SK-N-SH (cell line): ENCODE measurements around the gene DUSP1. TPM values are rescaled to one million over a fixed set of nuclear protein-coding genes. Genes with fewer than 3 reads are reported as not detected.
A peak's percentile ranks its signal among the peaks of the same experiment; 100 is the strongest.

ENCODE experiments used
- CTCF ChIA-PET: fragments of 300-600, 350-600 bp; formaldehyde crosslinking; extraction: SDS; loops from one replicate; lab custom pipeline; 2021; lab: Yijun Ruan, JAX
- POLR2A ChIA-PET: fragments of 350-600 bp; sonication (Branson Sonifier 250); formaldehyde crosslinking; extraction: SDS; loops from one replicate; lab custom pipeline; 2020; ENCODE audit warnings: antibody characterized with exemption, inconsistent platforms; lab: Yijun Ruan, JAX
- DNase-seq: peaks from one replicate; pipeline ENCODE4 v3.0.0; 2012
- H2AFZ ChIP-seq: fragments of 200-600 bp; sonication (generic); 2 replicates; pipeline ENCODE4 v1.8.1; 2016; ENCODE audit warnings: antibody characterized with exemption, mild to moderate bottlenecking, low read depth
- H3F3A ChIP-seq: fragments of 200-600 bp; sonication (generic); replicated peaks from 2 replicates; pipeline ENCODE3; 2016; ENCODE audit warnings: antibody characterized with exemption, mild to moderate bottlenecking; ENCODE audit not compliant: insufficient read depth
- H3K27ac ChIP-seq, 2 experiments: fragments of 200-500 bp in 1 of 2; fragments of 200-600 bp in 1 of 2; sonication (Bioruptor generic) in 1 of 2; sonication (generic), shearing (Covaris generic) in 1 of 2; 2 replicates each; pipeline versions ENCODE4 v1.5.1 to v1.6.1; 2014 to 2016; ENCODE audit warnings: low read depth in 2 of 2, inconsistent platforms in 1 of 2, low read length in 1 of 2, mild to moderate bottlenecking in 1 of 2, mixed read lengths in 1 of 2
- H3K27me3 ChIP-seq: fragments of 200-600 bp; sonication (generic), shearing (Covaris generic); 2 replicates; pipeline ENCODE4 v1.6.1; 2016; ENCODE audit warnings: mixed run types; ENCODE audit not compliant: insufficient read depth
- H3K36me3 ChIP-seq, 2 experiments: fragments of 200-500 bp in 1 of 2; fragments of 200-600 bp in 1 of 2; sonication (Bioruptor generic) in 1 of 2; sonication (generic) in 1 of 2; replicated peaks in 1 of 2; 2 replicates each; pipeline versions ENCODE3 to v1.5.1; 2014 to 2016; ENCODE audit warnings: low read length in 1 of 2, mild to moderate bottlenecking in 1 of 2; ENCODE audit not compliant: insufficient read depth in 2 of 2, control insufficient read depth in 1 of 2
- H3K4me1 ChIP-seq, 2 experiments: fragments of 200-500 bp in 1 of 2; fragments of 200-600 bp in 1 of 2; sonication (Bioruptor generic) in 1 of 2; sonication (generic), shearing (Covaris generic) in 1 of 2; 2 replicates each; pipeline versions ENCODE4 v1.5.1 to v1.6.1; 2014 to 2016; ENCODE audit warnings: low read depth in 1 of 2, low read length in 1 of 2, mixed run types in 1 of 2; ENCODE audit not compliant: insufficient read depth in 2 of 2, control insufficient read depth in 1 of 2
- H3K4me2 ChIP-seq: fragments of 200-600 bp; sonication (generic), shearing (Covaris generic); 2 replicates; pipeline ENCODE4 v1.6.1; 2017; ENCODE audit warnings: mixed run types
- H3K4me3 ChIP-seq, 2 experiments: fragments of 200-500 bp in 1 of 2; fragments of 200-600 bp in 1 of 2; sonication (Bioruptor generic) in 1 of 2; sonication (generic), shearing (Covaris generic) in 1 of 2; 2 replicates each; pipeline versions ENCODE4 v1.5.1 to v1.8.1; 2014 to 2016; ENCODE audit warnings: low read depth in 2 of 2, inconsistent platforms in 1 of 2, low read length in 1 of 2, mild to moderate bottlenecking in 1 of 2, mixed read lengths in 1 of 2, moderate library complexity in 1 of 2
- H3K79me2 ChIP-seq: fragments of 200-600 bp; sonication (generic); 2 replicates; pipeline ENCODE4 v1.8.1; 2017; ENCODE audit warnings: mild to moderate bottlenecking; ENCODE audit not compliant: insufficient read depth
- H3K9ac ChIP-seq: fragments of 200-600 bp; sonication (generic); 2 replicates; pipeline ENCODE4 v1.6.1; 2017; ENCODE audit warnings: mixed run types
- H3K9me2 ChIP-seq: fragments of 200-600 bp; sonication (generic); 2 replicates; pipeline ENCODE4 v1.6.1; 2017; ENCODE audit warnings: mixed run types
- H3K9me3 ChIP-seq: fragments of 200-600 bp; sonication (generic); 2 replicates; pipeline ENCODE4 v1.6.1; 2017; ENCODE audit warnings: mixed run types, mild to moderate bottlenecking, moderate library complexity
- H4K20me1 ChIP-seq: fragments of 200-600 bp; sonication (generic); 2 replicates; pipeline ENCODE4 v1.6.1; 2017; ENCODE audit warnings: mild to moderate bottlenecking, mixed run types; ENCODE audit not compliant: insufficient read depth
- CHD2 ChIP-seq: fragments of 150-350 bp; IDR thresholded peaks from 2 replicates; pipeline ENCODE4 v1.6.1; 2018; ENCODE audit warnings: low read length; ENCODE audit not compliant: partially characterized antibody
- EP300 ChIP-seq, 2 experiments: IDR thresholded peaks; 2 replicates each; pipeline versions ENCODE4 v1.4.0 to v1.6.1; 2012; ENCODE audit warnings: borderline replicate concordance in 1 of 2, low read depth in 1 of 2, low read length in 1 of 2
- EZH2phosphoT487 ChIP-seq: fragments of 200-600 bp; sonication (generic); IDR thresholded peaks from 2 replicates; pipeline ENCODE4 v1.6.1; 2017; ENCODE audit warnings: low read depth, mixed run types, mild to moderate bottlenecking, antibody characterized with exemption, moderate library complexity, borderline replicate concordance
- FOSL2 ChIP-seq: IDR thresholded peaks from 2 replicates; pipeline ENCODE4 v1.4.0; 2012; ENCODE audit warnings: low read depth, mild to moderate bottlenecking, moderate library complexity, borderline replicate concordance
- FOXJ3 ChIP-seq: sonication (generic); formaldehyde crosslinking; IDR thresholded peaks from 2 replicates; pipeline ENCODE4 v1.5.1; 2020; ENCODE audit warnings: mild to moderate bottlenecking, missing genetic modification reagents
- IRF3 ChIP-seq: fragments of 150-350 bp; IDR thresholded peaks from 2 replicates; pipeline ENCODE4 v1.6.1; 2016; ENCODE audit warnings: mild to moderate bottlenecking, low read depth, low read length
- JUND ChIP-seq: IDR thresholded peaks from 2 replicates; pipeline ENCODE4 v1.4.0; 2012
- MAX ChIP-seq: IDR thresholded peaks from 2 replicates; pipeline ENCODE4 v1.4.0; 2012; ENCODE audit warnings: low read depth
- MEF2A ChIP-seq: IDR thresholded peaks from 2 replicates; pipeline ENCODE4 v1.4.0; 2012; ENCODE audit warnings: low read depth, borderline replicate concordance
- MXI1 ChIP-seq: IDR thresholded peaks from 2 replicates; pipeline ENCODE4 v1.6.1; 2012; ENCODE audit warnings: mild to moderate bottlenecking, low read depth, low read length, improper control_type of control experiment
- NFIC ChIP-seq: IDR thresholded peaks from 2 replicates; pipeline ENCODE4 v1.4.0; 2012; ENCODE audit warnings: borderline replicate concordance
- PBX3 ChIP-seq: IDR thresholded peaks from 2 replicates; pipeline ENCODE4; 2012
- POLR2AphosphoS5 ChIP-seq: IDR thresholded peaks from 2 replicates; pipeline ENCODE4 v1.6.1; 2012; ENCODE audit warnings: low read depth, low read length
- RAD21 ChIP-seq: IDR thresholded peaks from 2 replicates; pipeline ENCODE4 v1.6.1; 2012; ENCODE audit warnings: mild to moderate bottlenecking, low read length
- RCOR1 ChIP-seq: fragments of 150-350 bp; IDR thresholded peaks from 2 replicates; pipeline ENCODE4 v1.6.1; 2017; ENCODE audit warnings: antibody characterized with exemption, low read length
- REST ChIP-seq: IDR thresholded peaks from 2 replicates; pipeline ENCODE4 v1.6.1; 2012; ENCODE audit warnings: mild to moderate bottlenecking, low read depth, low read length, moderate library complexity
- SMC3 ChIP-seq: IDR thresholded peaks from 2 replicates; pipeline ENCODE4 v1.6.1; 2012; ENCODE audit warnings: low read depth, low read length, improper control_type of control experiment
- TAF1 ChIP-seq: IDR thresholded peaks from 2 replicates; pipeline ENCODE4 v1.6.1; 2012; ENCODE audit warnings: low read depth, mild to moderate bottlenecking, low read length, moderate library complexity, borderline replicate concordance
- TCF12 ChIP-seq: IDR thresholded peaks from 2 replicates; pipeline ENCODE4 v1.4.0; 2012
- USF1 ChIP-seq: IDR thresholded peaks from 2 replicates; pipeline ENCODE4 v1.4.0; 2012; ENCODE audit warnings: low read depth, borderline replicate concordance
- USF2 ChIP-seq: fragments of 150-350 bp; IDR thresholded peaks from 2 replicates; pipeline ENCODE4 v1.6.1; 2017; ENCODE audit warnings: antibody characterized with exemption, low read length, low read depth, borderline replicate concordance
- YY1 ChIP-seq: IDR thresholded peaks from 2 replicates; pipeline ENCODE4 v1.4.0; 2012; ENCODE audit warnings: low read depth, mild to moderate bottlenecking
- WGBS: methylation state at CpG from one replicate; pipeline ENCODE4 v1.1.6; 2017; ENCODE audit warnings: low lambda C conversion rate; 5-methylcytosine and 5-hydroxymethylcytosine counted together
- polyA plus RNA-seq, 3 experiments: library from polyadenylated mRNA; depleted of rRNA; stranded (reverse); fragments of >200 nt; gene quantifications; 2 replicates each; pipeline ENCODE4 v1.2.3, GENCODE V29; 2012

DUSP1 gene
- polyA plus RNA-seq, 1 of the 3 experiments (the other 2 are of a cell fraction): 455 TPM

- H3K27me3 ChIP-seq: no peaks in the 10 kb centered on the region
- H3K79me2 ChIP-seq: no peaks in the 10 kb centered on the region
- ChIA-PET POLR2A (no interaction called here), CTCF (interaction anchor here (0.7 to 0.8 kb wide), 2 partner anchors 9 to 28 kb away, joined by 3 read pairs; no protein-coding TSS in a partner anchor)
- 36% methylated on average over 4 of the region's 4 CpGs for whole genome bisulfite sequencing
- DNase-seq: no peak
- no peak overlapping the region for H3K4me2 ChIP-seq
- peak overlapping the region in 1 of 2 experiments; percentile 79; a peak in 2 of 4 replicates for H3K27ac ChIP-seq
- H3K4me3 ChIP-seq: no peak overlapping the region
- H3K9ac ChIP-seq: peak overlapping the region; percentile 35
- no peaks in the 10 kb centered on the region for H3K9me2 ChIP-seq
- TF ChIP-seq POLR2AphosphoS5: peak; percentile 21; the same call in 1 of the 2 replicates
- TF ChIP-seq MXI1: no peak
- peak; percentile 33; the same call in 1 of the 2 replicates for TF ChIP-seq PBX3
- peak; percentile 56; the same call in 1 of the 2 replicates for TF ChIP-seq FOSL2
- TF ChIP-seq RAD21: no peak
- no peak for TF ChIP-seq SMC3
- TF ChIP-seq IRF3: no peak
- TF ChIP-seq MEF2A: no peak
- no peak for TF ChIP-seq YY1
- TF ChIP-seq CHD2: no peak
- TF ChIP-seq FOXJ3 (CRISPR knock-in tag): no peak
- TF ChIP-seq REST: no peak
- no peak for TF ChIP-seq USF1
- TF ChIP-seq TCF12: peak; percentile 15; the same call in 1 of the 2 replicates
- peak; percentile 18; the same call in 1 of the 2 replicates for TF ChIP-seq JUND
- no peak for TF ChIP-seq RCOR1
- TF ChIP-seq MAX: 0 out of 2 replicates have a peak, but pooled peaks have one; percentile 18
- TF ChIP-seq TAF1: no peak
- no peak for TF ChIP-seq EP300 (IDR thresholded peaks at IDR 0.05; ENCODE audit: borderline replicate concordance in 1 of 2, low read depth in 1 of 2, low read length in 1 of 2)
- no peak for TF ChIP-seq USF2
- no peak for TF ChIP-seq NFIC
- TF ChIP-seq EZH2phosphoT487: no peak
- H3F3A ChIP-seq: peaks cover 20% of the 10 kb centered on the region
- H3K36me3 ChIP-seq: no peaks in the 10 kb centered on the region
- H3K4me1 ChIP-seq: peaks cover 0 to 30% of the 10 kb centered on the region in 2 experiments; a peak in 2 of 4 replicates
- no peaks in the 10 kb centered on the region for H3K9me3 ChIP-seq
- H4K20me1 ChIP-seq: no peaks in the 10 kb centered on the region
- no peak overlapping the region for H2AFZ ChIP-seq
These were observed 30.2 kb upstream of the DUSP1 start for GRCh38 chr5:172801179-172801671.
